ENCODE measurements around the gene KDM1B. TPM values are rescaled to one million over a fixed set of nuclear protein-coding genes. Genes with fewer than 3 reads are reported as not detected.

KDM1B gene
- total RNA-seq, 4 donors from 2014 or later, result 10.3 to 13.2 (median 11.7) TPM

- WGBS, result 87% methylated on average over 1 of the region's 1 CpG
- no peak for DNase-seq (ENCODE audit: extremely low spot score)
- Histone ChIP-seq H3K4me1 (peaks cover 0 to 6% (median 0%) of the 10 kb centered on the region in 4 donors), H3K9me3 (no peaks in the 10 kb centered on the region), H3K27ac (replicated peaks in 1 of 4) (no peak overlapping the region), H3K36me3 (peaks cover 9 to 65% (median 43%) of the 10 kb centered on the region in 4 donors), H3K4me3 (no peak overlapping the region), H3K27me3 (no peaks in the 10 kb centered on the region)
- intact Hi-C loops (cut with DNase I), result no loop called here
- TF ChIP-seq POLR2AphosphoS5 (IDR thresholded peaks at IDR 0.05) (no peak), POLR2A (IDR thresholded peaks at IDR 0.05; ENCODE audit: low read depth) (no peak), EP300 (IDR thresholded peaks at IDR 0.05) (no peak)
- TF ChIP-seq, protein P1, sequence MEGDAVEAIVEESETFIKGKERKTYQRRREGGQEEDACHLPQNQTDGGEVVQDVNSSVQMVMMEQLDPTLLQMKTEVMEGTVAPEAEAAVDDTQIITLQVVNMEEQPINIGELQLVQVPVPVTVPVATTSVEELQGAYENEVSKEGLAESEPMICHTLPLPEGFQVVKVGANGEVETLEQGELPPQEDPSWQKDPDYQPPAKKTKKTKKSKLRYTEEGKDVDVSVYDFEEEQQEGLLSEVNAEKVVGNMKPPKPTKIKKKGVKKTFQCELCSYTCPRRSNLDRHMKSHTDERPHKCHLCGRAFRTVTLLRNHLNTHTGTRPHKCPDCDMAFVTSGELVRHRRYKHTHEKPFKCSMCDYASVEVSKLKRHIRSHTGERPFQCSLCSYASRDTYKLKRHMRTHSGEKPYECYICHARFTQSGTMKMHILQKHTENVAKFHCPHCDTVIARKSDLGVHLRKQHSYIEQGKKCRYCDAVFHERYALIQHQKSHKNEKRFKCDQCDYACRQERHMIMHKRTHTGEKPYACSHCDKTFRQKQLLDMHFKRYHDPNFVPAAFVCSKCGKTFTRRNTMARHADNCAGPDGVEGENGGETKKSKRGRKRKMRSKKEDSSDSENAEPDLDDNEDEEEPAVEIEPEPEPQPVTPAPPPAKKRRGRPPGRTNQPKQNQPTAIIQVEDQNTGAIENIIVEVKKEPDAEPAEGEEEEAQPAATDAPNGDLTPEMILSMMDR (IDR thresholded peaks at IDR 0.05), result no peak
These were observed 89.9 kb downstream of the KDM1B start for GRCh38 chr6:18245079-18245478.

- no peak for DNase-seq (ENCODE audit: extremely low spot score)
- Histone ChIP-seq H3K27ac (replicated peaks in 1 of 4) (no peak overlapping the region), H3K9me3 (no peaks in the 10 kb centered on the region), H3K27me3 (no peaks in the 10 kb centered on the region), H3K36me3 (peaks cover 9 to 68% (median 42%) of the 10 kb centered on the region in 4 donors), H3K4me1 (peaks cover 0 to 6% (median 0%) of the 10 kb centered on the region in 4 donors), H3K4me3 (no peak overlapping the region)
- TF ChIP-seq POLR2A (IDR thresholded peaks at IDR 0.05; ENCODE audit: low read depth), result no peak
- TF ChIP-seq POLR2AphosphoS5 (IDR thresholded peaks at IDR 0.05), result no peak
- TF ChIP-seq, protein P1 (IDR thresholded peaks at IDR 0.05), result no peak
- WGBS, result 80% methylated on average over 7 of the region's 7 CpGs
- intact Hi-C loops (cut with DNase I), result no loop called here
These were observed 90.4 kb downstream of the KDM1B start for GRCh38 chr6:18245642-18246041.

GRCh38 chr6:18246205-18246604 is 91.0 kb downstream of the KDM1B start:
- peaks cover 9 to 73% (median 42%) of the 10 kb centered on the region in 4 donors for H3K36me3 ChIP-seq
- peaks cover 0 to 6% (median 0%) of the 10 kb centered on the region in 4 donors for H3K4me1 ChIP-seq
- H3K27ac ChIP-seq (replicated peaks in 1 of 4), result no peak overlapping the region
- intact Hi-C loops (cut with DNase I), result no loop called here
- no peak for DNase-seq (ENCODE audit: extremely low spot score)
- TF ChIP-seq EP300 (IDR thresholded peaks at IDR 0.05), result no peak
- no peak overlapping the region for H3K4me3 ChIP-seq
- no peaks in the 10 kb centered on the region for H3K9me3 ChIP-seq
- no peaks in the 10 kb centered on the region for H3K27me3 ChIP-seq

DNA sequence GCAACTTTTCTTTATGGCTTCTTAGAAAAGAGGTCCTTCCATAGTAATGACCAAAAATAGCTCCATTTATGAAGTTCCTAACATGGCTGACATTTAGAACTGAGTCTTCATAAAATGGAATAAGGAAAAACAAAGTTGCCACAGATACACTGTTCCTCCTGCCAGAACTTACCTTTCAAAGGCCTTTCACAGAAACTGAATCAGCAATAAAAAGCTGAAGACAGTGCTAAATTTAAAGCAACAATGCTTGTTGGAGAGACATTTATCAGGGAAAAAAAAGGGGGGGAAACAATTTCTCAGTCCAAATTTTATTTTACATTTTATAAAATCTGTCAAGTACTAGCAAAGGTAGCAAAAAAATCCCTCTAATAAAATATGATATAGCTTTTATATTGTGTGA is 91.8 kb downstream of the KDM1B start:
- Histone ChIP-seq H3K4me1 (peaks cover 0 to 6% (median 0%) of the 10 kb centered on the region in 4 donors), H3K9me3 (no peaks in the 10 kb centered on the region), H3K36me3 (peaks cover 9 to 81% (median 42%) of the 10 kb centered on the region in 4 donors), H3K27me3 (no peaks in the 10 kb centered on the region), H3K4me3 (no peak overlapping the region), H3K27ac (replicated peaks in 1 of 4) (no peak overlapping the region)
- no peak for DNase-seq (ENCODE audit: extremely low spot score)
- TF ChIP-seq POLR2AphosphoS5 (IDR thresholded peaks at IDR 0.05) (no peak), POLR2A (IDR thresholded peaks at IDR 0.05; ENCODE audit: low read depth) (no peak), EP300 (IDR thresholded peaks at IDR 0.05) (no peak)
- TF ChIP-seq, protein P1 (IDR thresholded peaks at IDR 0.05), result no peak
- intact Hi-C loops (cut with DNase I), result no loop called here

GRCh38 chr6:18248698-18249097 is 93.5 kb downstream of the KDM1B start:
- Histone ChIP-seq H3K27me3 (no peaks in the 10 kb centered on the region), H3K4me3 (no peak overlapping the region), H3K27ac (replicated peaks in 1 of 4) (no peak overlapping the region), H3K4me1 (no peaks in the 10 kb centered on the region), H3K9me3 (no peaks in the 10 kb centered on the region), H3K36me3 (peaks cover 5 to 83% (median 37%) of the 10 kb centered on the region in 4 donors)
- TF ChIP-seq EP300 (IDR thresholded peaks at IDR 0.05) (no peak), POLR2A (IDR thresholded peaks at IDR 0.05; ENCODE audit: low read depth) (no peak), POLR2AphosphoS5 (IDR thresholded peaks at IDR 0.05) (no peak)
- TF ChIP-seq, protein P1 (IDR thresholded peaks at IDR 0.05), result no peak
- intact Hi-C loops (cut with DNase I), result no loop called here
- DNase-seq (ENCODE audit: extremely low spot score), result no peak
- 91% methylated on average over 2 of the region's 2 CpGs for WGBS

Measured in esophagus muscularis mucosa (tissue), 4 donors.